IMR-90 (cell line): ENCODE results near the gene PITPNM3. TPM values are rescaled to one million over a fixed set of nuclear protein-coding genes. Genes with fewer than 3 reads are reported as not detected.

ENCODE experiments used
- ATAC-seq: fragments of 200-7000 bp; cut with Tn5 transposase; 2 replicates; pipeline ENCODE4 v1.9.1; 2020; ENCODE audit warnings: low read depth, mild to moderate bottlenecking, moderate library complexity
- BruUV-seq: library from RNA; stranded (reverse); fragments of 400-500 nt; replicated peaks from 2 replicates; lab custom pipeline; 2021; lab: Mats Ljungman, UMichigan
- CTCF ChIA-PET: fragments of 300-600 bp; formaldehyde crosslinking; extraction: SDS; loops from one replicate; lab custom pipeline; 2021; ENCODE audit warnings: antibody characterized with exemption; lab: Yijun Ruan, JAX
- POLR2A ChIA-PET: fragments of 300-600 bp; sonication (Branson Sonifier 250); formaldehyde crosslinking; loops from one replicate; lab custom pipeline; 2022; ENCODE audit warnings: antibody characterized with exemption; ENCODE audit not compliant: unreplicated experiment; lab: Charles Lee
- DNase-seq: peaks from one replicate; pipeline ENCODE4 v3.0.0; 2013
- H2AFZ ChIP-seq: replicated peaks from 2 replicates; pipeline ENCODE3; 2013; ENCODE audit warnings: low read length, mild to moderate bottlenecking; ENCODE audit not compliant: poor library complexity
- H2AK5ac ChIP-seq: 2 replicates; pipeline ENCODE4 v1.6.1; 2013; ENCODE audit warnings: low read depth, low read length, inconsistent platforms
- H2AK9ac ChIP-seq: replicated peaks from 2 replicates; pipeline ENCODE3; 2013; ENCODE audit warnings: mild to moderate bottlenecking, low read depth, low read length, moderate library complexity; ENCODE audit not compliant: poor library complexity
- H2BK120ac ChIP-seq: 2 replicates; pipeline ENCODE4 v1.6.1; 2013; ENCODE audit warnings: low read depth, low read length, inconsistent platforms
- H2BK15ac ChIP-seq: 3 replicates; pipeline ENCODE4 v1.6.1; 2013; ENCODE audit warnings: low read depth, low read length, inconsistent platforms
- H2BK20ac ChIP-seq: 2 replicates; pipeline ENCODE4 v1.6.1; 2013; ENCODE audit warnings: low read depth, mild to moderate bottlenecking, inconsistent platforms, low read length, moderate library complexity
- H2BK5ac ChIP-seq: 2 replicates; pipeline ENCODE4 v1.6.1; 2013; ENCODE audit warnings: mild to moderate bottlenecking, low read depth, low read length, inconsistent platforms; ENCODE audit not compliant: poor library complexity, severe bottlenecking
- H3K14ac ChIP-seq: replicated peaks from 2 replicates; pipeline ENCODE4 v1.6.1; 2013; ENCODE audit warnings: low read depth, low read length, inconsistent platforms
- H3K18ac ChIP-seq: 2 replicates; pipeline ENCODE4 v1.6.1; 2013; ENCODE audit warnings: low read depth, low read length, control low read depth
- H3K23ac ChIP-seq: 2 replicates; pipeline ENCODE4 v1.6.1; 2013; ENCODE audit warnings: low read depth, low read length, inconsistent platforms
- H3K27ac ChIP-seq: 2 replicates; pipeline ENCODE4 v1.5.1; 2013; ENCODE audit warnings: mild to moderate bottlenecking, control low read depth, low read length; ENCODE audit not compliant: insufficient read depth
- H3K27me3 ChIP-seq: 2 replicates; pipeline ENCODE4 v1.6.1; 2013; ENCODE audit warnings: low read length; ENCODE audit not compliant: control insufficient read depth, insufficient read depth
- H3K36me3 ChIP-seq: 2 replicates; pipeline ENCODE4 v1.6.1; 2013; ENCODE audit warnings: low read length, mixed read lengths; ENCODE audit not compliant: control insufficient read depth, insufficient read depth
- H3K4ac ChIP-seq: 2 replicates; pipeline ENCODE4 v1.6.1; 2013; ENCODE audit warnings: low read depth, low read length, inconsistent platforms
- H3K4me1 ChIP-seq: 2 replicates; pipeline ENCODE4 v1.6.1; 2013; ENCODE audit warnings: low read length, mixed read lengths; ENCODE audit not compliant: control insufficient read depth, insufficient read depth
- H3K4me2 ChIP-seq: 2 replicates; pipeline ENCODE4 v1.6.1; 2013; ENCODE audit warnings: low read depth, mild to moderate bottlenecking, control low read depth, low read length, moderate library complexity
- H3K4me3 ChIP-seq: 2 replicates; pipeline ENCODE4 v1.5.1; 2013; ENCODE audit warnings: low read depth, mild to moderate bottlenecking, control low read depth, low read length, moderate library complexity; ENCODE audit not compliant: insufficient read depth
- H3K56ac ChIP-seq: 2 replicates; pipeline ENCODE4 v1.6.1; 2013; ENCODE audit warnings: low read length, inconsistent platforms; ENCODE audit not compliant: insufficient read depth; ENCODE audit errors: extremely low read depth
- H3K79me1 ChIP-seq, 2 experiments: 2 replicates each; pipeline ENCODE4 v1.6.1; 2013; ENCODE audit warnings: low read length in 2 of 2, inconsistent platforms in 1 of 2, low read depth in 1 of 2
- H3K9ac ChIP-seq: 2 replicates; pipeline ENCODE4 v1.6.1; 2013; ENCODE audit warnings: low read depth, low read length, control low read depth
- H3K9me1 ChIP-seq: 2 replicates; pipeline ENCODE4 v1.6.1; 2013; ENCODE audit warnings: low read length, inconsistent platforms; ENCODE audit not compliant: insufficient read depth
- H3K9me3 ChIP-seq: 2 replicates; pipeline ENCODE4 v1.6.1; 2013; ENCODE audit warnings: low read length; ENCODE audit not compliant: control insufficient read depth, insufficient read depth
- H4K20me1 ChIP-seq: 2 replicates; pipeline ENCODE4 v1.6.1; 2013; ENCODE audit warnings: low read length, inconsistent platforms; ENCODE audit not compliant: insufficient read depth
- H4K5ac ChIP-seq: 2 replicates; pipeline ENCODE4 v1.6.1; 2013; ENCODE audit warnings: mild to moderate bottlenecking, low read depth, low read length, control low read depth
- H4K8ac ChIP-seq, 2 experiments: 2 replicates each; pipeline ENCODE4 v1.6.1; 2013; ENCODE audit warnings: low read depth in 2 of 2, low read length in 2 of 2, control low read depth in 1 of 2, inconsistent platforms in 1 of 2
- H4K91ac ChIP-seq: 2 replicates; pipeline ENCODE4 v1.6.1; 2013; ENCODE audit warnings: low read depth, low read length, inconsistent platforms; ENCODE audit not compliant: insufficient read depth
- BHLHE40 ChIP-seq: fragments of 150-350 bp; IDR thresholded peaks from 2 replicates; pipeline ENCODE4 v1.6.1; 2016; ENCODE audit warnings: mild to moderate bottlenecking, low read depth, low read length
- CEBPB ChIP-seq: IDR thresholded peaks from 2 replicates; pipeline ENCODE4 v1.6.1; 2012; ENCODE audit warnings: low read depth, low read length, improper control_type of control experiment
- CHD1 ChIP-seq: IDR thresholded peaks from 2 replicates; pipeline ENCODE4 v1.6.1; 2012; ENCODE audit warnings: low read depth, low read length, improper control_type of control experiment
- FOS ChIP-seq: fragments of 150-350 bp; IDR thresholded peaks from 2 replicates; pipeline ENCODE4 v1.6.1; 2016; ENCODE audit warnings: low read depth, low read length
- MAFK ChIP-seq: IDR thresholded peaks from 2 replicates; pipeline ENCODE4 v1.6.1; 2012; ENCODE audit warnings: low read depth, low read length, improper control_type of control experiment
- MAZ ChIP-seq: IDR thresholded peaks from 2 replicates; pipeline ENCODE4 v1.6.1; 2012; ENCODE audit warnings: low read depth, mild to moderate bottlenecking, low read length, improper control_type of control experiment, moderate library complexity, borderline replicate concordance
- MXI1 ChIP-seq: IDR thresholded peaks from 2 replicates; pipeline ENCODE4 v1.6.1; 2012; ENCODE audit warnings: low read depth, mild to moderate bottlenecking, low read length, moderate library complexity, borderline replicate concordance
- NFE2L2 ChIP-seq: fragments of 150-350 bp; IDR thresholded peaks from 2 replicates; pipeline ENCODE4 v1.6.1; 2016; ENCODE audit warnings: low read depth, mild to moderate bottlenecking, low read length
- RAD21 ChIP-seq: IDR thresholded peaks from 2 replicates; pipeline ENCODE4 v1.6.1; 2012; ENCODE audit warnings: low read length, improper control_type of control experiment
- RCOR1 ChIP-seq: IDR thresholded peaks from 2 replicates; pipeline ENCODE4 v1.6.1; 2012; ENCODE audit warnings: mild to moderate bottlenecking, low read length, improper control_type of control experiment; ENCODE audit not compliant: insufficient replicate concordance
- RFX5 ChIP-seq: IDR thresholded peaks from 2 replicates; pipeline ENCODE4 v1.8.0; 2012; ENCODE audit warnings: low read depth, mild to moderate bottlenecking, low read length, moderate library complexity
- SMC3 ChIP-seq: fragments of 150-350 bp; IDR thresholded peaks from 2 replicates; pipeline ENCODE4 v1.6.1; 2016; ENCODE audit warnings: low read depth, mild to moderate bottlenecking, antibody characterized with exemption, low read length, moderate library complexity
- USF2 ChIP-seq: fragments of 150-350 bp; IDR thresholded peaks from 2 replicates; pipeline ENCODE4 v1.6.1; 2017; ENCODE audit warnings: mild to moderate bottlenecking, antibody characterized with exemption, low read length, low read depth
- WGBS, 2 experiments: methylation state at CpG; one replicate each; pipeline versions ENCODE4 v1.1.5 to v1.1.7; 2013; ENCODE audit warnings: missing lambda C conversion rate in 2 of 2; ENCODE audit not compliant: insufficient read length in 1 of 2; ENCODE audit errors: extremely low coverage in 2 of 2; 5-methylcytosine and 5-hydroxymethylcytosine counted together
- dilution Hi-C: fragments of 300-500 bp; cut with HindIII; formaldehyde crosslinking; loops from one replicate; pipeline ENCODE4 v1.14.3; 2018; ENCODE audit warnings: low sequenced_read_pairs; ENCODE audit not compliant: unreplicated experiment
- in situ Hi-C: fragments of 300-500 bp; cut with MboI; formaldehyde crosslinking; loops from 3 replicates; pipeline ENCODE4 v1.14.3; 2019; ENCODE audit warnings: low sequenced_read_pairs, inconsistent platforms, mixed read lengths
- intact Hi-C: fragments of 100-400 bp; cut with micrococcal nuclease; formaldehyde crosslinking; loops from 2 replicates; pipeline ENCODE4 v1.10.0; 2022
- polyA plus RNA-seq, 3 experiments: library from polyadenylated mRNA; depleted of rRNA; stranded (reverse); fragments of >200 nt; gene quantifications; 2 replicates each; pipeline ENCODE4 v1.2.3, GENCODE V29; 2012; ENCODE audit warnings: low replicate concordance in 1 of 3
- total RNA-seq: library from RNA; depleted of rRNA; stranded (reverse); fragments of >200 nt; gene quantifications from 2 replicates; pipeline ENCODE4 v1.2.3, GENCODE V29; 2012
- TF ChIP-seq, protein P1 (sequence below): fragments of 150-350 bp; IDR thresholded peaks from 2 replicates; pipeline ENCODE4 v1.6.1; 2016; ENCODE audit warnings: low read depth, mild to moderate bottlenecking, low read length, moderate library complexity, borderline replicate concordance

Gene PITPNM3
- total and polyA plus RNA-seq, 2 of the 4 experiments (the other 2 are of a cell fraction) = 0.54 to 1.7 TPM

- TF ChIP-seq RCOR1 (no peak), FOS (no peak)
Observed at GRCh38 chr17:6470751-6471521, 85.4 kb downstream of the PITPNM3 start (continued).

DNA sequence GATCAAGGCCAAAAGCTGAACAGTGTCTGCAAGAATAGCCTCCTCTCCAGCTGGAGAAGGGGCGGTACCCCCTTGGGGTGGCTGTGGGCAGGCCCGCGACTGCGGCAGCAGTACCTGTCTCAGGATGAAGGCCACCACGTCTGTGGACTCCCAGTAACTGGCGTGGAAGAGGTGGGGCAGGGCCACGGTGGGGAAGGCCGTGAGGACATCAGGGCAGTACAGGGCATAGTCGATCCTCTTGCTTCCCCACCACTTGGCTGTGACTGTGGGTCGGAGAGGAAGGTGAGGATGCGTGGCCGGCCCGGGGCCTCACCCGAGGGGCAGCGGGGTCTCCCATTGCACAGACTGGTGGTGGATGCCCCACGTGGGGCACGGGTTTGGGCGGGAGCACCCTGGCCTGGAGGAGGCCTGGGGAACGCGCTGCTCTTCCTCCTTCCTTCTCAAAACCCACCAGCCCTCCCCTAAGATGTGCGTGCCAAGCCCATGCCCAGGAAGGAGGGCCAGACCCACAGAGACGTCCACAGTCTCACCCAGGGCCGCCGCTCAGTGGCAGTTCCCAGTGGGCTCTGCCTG, 86.1 kb downstream of the PITPNM3 start:
- Histone ChIP-seq H2BK20ac (no peak overlapping the region), H4K20me1 (peaks cover 5% of the 10 kb centered on the region; the same call in 1 of the 2 replicates), H3K9ac (no peak overlapping the region), H2AK5ac (peak overlapping the region; percentile 9; the same call in 1 of the 2 replicates), H2BK120ac (no peak overlapping the region), H3K9me1 (peaks cover 7% of the 10 kb centered on the region; the same call in 1 of the 2 replicates), H3K14ac (no peak overlapping the region), H4K5ac (no peak overlapping the region), H3K4me1 (peaks cover 9% of the 10 kb centered on the region), H2AK9ac (no peak overlapping the region), H3K79me1 (no peaks in the 10 kb centered on the region), H4K8ac (no peak overlapping the region), H2BK15ac (no peak overlapping the region), H3K18ac (no peak overlapping the region), H4K91ac (no peak overlapping the region), H3K4me3 (no peak overlapping the region), H3K4me2 (no peak overlapping the region), H3K4ac (no peak overlapping the region), H3K27me3 (no peaks in the 10 kb centered on the region), H2AFZ (no peak overlapping the region), H2BK5ac (no peak overlapping the region), H3K23ac (no peak overlapping the region), H3K9me3 (peaks cover 2% of the 10 kb centered on the region; the same call in 1 of the 2 replicates), H3K56ac (no peak overlapping the region), H3K36me3 (no peaks in the 10 kb centered on the region), H3K27ac (no peak overlapping the region)
- ATAC-seq (no peak), DNase-seq (no peak)
- 100% methylated on average over 3 of the region's 24 CpGs; no CpG with 5 or more reads in 1 of the 2 experiments for WGBS, 2 experiments
- ChIA-PET CTCF (no interaction called here), POLR2A (no interaction called here)
- intact Hi-C loops (loop anchor here (5.0 kb wide), 2 partner anchors 87 to 122 kb away; partner anchors contain the start of gene PITPNM3), in situ Hi-C loops (loop anchor here (10.0 kb wide), 1 partner anchor 175 kb away; the partner anchor contains the start of genes KIAA0753 and TXNDC17), dilution Hi-C loops (no loop called here)
- no TSS peak for BruUV-seq
- TF ChIP-seq BHLHE40 (no peak), MXI1 (no peak), RFX5 (no peak), USF2 (no peak), RAD21 (no peak), CEBPB (no peak), NFE2L2 (no peak), CHD1 (no peak), MAFK (no peak), SMC3 (no peak), MAZ (no peak)
- TF ChIP-seq, protein P1, sequence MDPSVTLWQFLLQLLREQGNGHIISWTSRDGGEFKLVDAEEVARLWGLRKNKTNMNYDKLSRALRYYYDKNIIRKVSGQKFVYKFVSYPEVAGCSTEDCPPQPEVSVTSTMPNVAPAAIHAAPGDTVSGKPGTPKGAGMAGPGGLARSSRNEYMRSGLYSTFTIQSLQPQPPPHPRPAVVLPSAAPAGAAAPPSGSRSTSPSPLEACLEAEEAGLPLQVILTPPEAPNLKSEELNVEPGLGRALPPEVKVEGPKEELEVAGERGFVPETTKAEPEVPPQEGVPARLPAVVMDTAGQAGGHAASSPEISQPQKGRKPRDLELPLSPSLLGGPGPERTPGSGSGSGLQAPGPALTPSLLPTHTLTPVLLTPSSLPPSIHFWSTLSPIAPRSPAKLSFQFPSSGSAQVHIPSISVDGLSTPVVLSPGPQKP = no peak
